Measurements from ENCODE around the gene ALDH1B1.

- TF ChIP-seq POLR2A (IDR thresholded peaks at IDR 0.05) (no peak), CTCF (IDR thresholded peaks at IDR 0.05) (no peak)
These were observed 49.0 kb upstream of the ALDH1B1 start for GRCh38 chr9:38343552-38343951.

All from heart left ventricle (tissue), 13 donors.